CD4-positive, alpha-beta T cell treated with Interleukin-15 for 1 hour (primary cell): ENCODE measurements around the gene MAPRE2.

Experiments
- DNase-seq: peaks from one replicate; pipeline ENCODE4 v3.0.0-alpha.2; 2020

MAPRE2 gene

GRCh38 chr18:35038881-35039491 lies 2.2 kb upstream of the MAPRE2 start:
- DNase-seq, result no peak

GRCh38 chr18:35040638-35040987 lies 600 bp upstream of the MAPRE2 start:
- DNase-seq, result no peak

- DNase-seq, result no peak
Measured at GRCh38 chr18:35041815-35042387, 688 bp downstream of the MAPRE2 start.

GRCh38 chr18:35042389-35043071 lies 1.3 kb downstream of the MAPRE2 start:
- no peak for DNase-seq

- DNase-seq, result no peak
Measured at GRCh38 chr18:35043207-35043606, 2.0 kb downstream of the MAPRE2 start.

GRCh38 chr18:35045121-35045520 lies 3.9 kb downstream of the MAPRE2 start:
- DNase-seq, result no peak

- DNase-seq, result no peak
Measured at GRCh38 chr18:35045806-35046205, 4.6 kb downstream of the MAPRE2 start.

GRCh38 chr18:35047697-35048292 lies 6.6 kb downstream of the MAPRE2 start:
- no peak for DNase-seq

- DNase-seq, result no peak
Measured at GRCh38 chr18:35049111-35050027, 8.2 kb downstream of the MAPRE2 start.

GRCh38 chr18:35050028-35050546 lies 8.9 kb downstream of the MAPRE2 start:
- DNase-seq, result no peak

- DNase-seq, result no peak
Measured at GRCh38 chr18:35050705-35051195, 9.5 kb downstream of the MAPRE2 start.

GRCh38 chr18:35051641-35052377 lies 10.6 kb downstream of the MAPRE2 start:
- DNase-seq, result no peak

- no peak for DNase-seq
Measured at GRCh38 chr18:35054401-35054800, 13.2 kb downstream of the MAPRE2 start.

GRCh38 chr18:35055105-35055504 lies 13.9 kb downstream of the MAPRE2 start:
- no peak for DNase-seq

GRCh38 chr18:35055726-35056125 lies 14.5 kb downstream of the MAPRE2 start:
- no peak for DNase-seq

GRCh38 chr18:35059280-35059927 lies 18.2 kb downstream of the MAPRE2 start:
- no peak for DNase-seq

GRCh38 chr18:35060122-35060815 lies 19.1 kb downstream of the MAPRE2 start:
- no peak for DNase-seq

GRCh38 chr18:35061336-35061735 lies 20.1 kb downstream of the MAPRE2 start:
- DNase-seq, result no peak

- DNase-seq, result no peak
Measured at GRCh38 chr18:35061804-35062203, 20.6 kb downstream of the MAPRE2 start.

- DNase-seq, result no peak
Measured at GRCh38 chr18:35062408-35062807, 21.2 kb downstream of the MAPRE2 start.
